LNCAP (cell line): ENCODE data around the gene SLC66A2.

Source experiments
- CTCF ChIP-seq: fragments of 450-650 bp; IDR thresholded peaks from 2 replicates; pipeline ENCODE4 v1.5.1; 2017; ENCODE audit warnings: mild to moderate bottlenecking

SLC66A2 gene

GRCh38 chr18:79864006-79864725 is 87.3 kb downstream of the SLC66A2 start:
- no peak for TF ChIP-seq CTCF

GRCh38 chr18:79863161-79864005 is 88.1 kb downstream of the SLC66A2 start:
- TF ChIP-seq CTCF = no peak

- no peak for TF ChIP-seq CTCF
These were observed 88.9 kb downstream of the SLC66A2 start for GRCh38 chr18:79862562-79862961.

GRCh38 chr18:79861687-79862086 is 89.8 kb downstream of the SLC66A2 start:
- no peak for TF ChIP-seq CTCF

- no peak for TF ChIP-seq CTCF
These were observed 92.1 kb downstream of the SLC66A2 start for GRCh38 chr18:79859314-79859713.

- TF ChIP-seq CTCF = no peak
These were observed 94.3 kb downstream of the SLC66A2 start for GRCh38 chr18:79857082-79857671.

GRCh38 chr18:79856119-79857007 is 95.1 kb downstream of the SLC66A2 start:
- TF ChIP-seq CTCF = no peak
